ENCODE measurements around the gene SNED1.

DNA sequence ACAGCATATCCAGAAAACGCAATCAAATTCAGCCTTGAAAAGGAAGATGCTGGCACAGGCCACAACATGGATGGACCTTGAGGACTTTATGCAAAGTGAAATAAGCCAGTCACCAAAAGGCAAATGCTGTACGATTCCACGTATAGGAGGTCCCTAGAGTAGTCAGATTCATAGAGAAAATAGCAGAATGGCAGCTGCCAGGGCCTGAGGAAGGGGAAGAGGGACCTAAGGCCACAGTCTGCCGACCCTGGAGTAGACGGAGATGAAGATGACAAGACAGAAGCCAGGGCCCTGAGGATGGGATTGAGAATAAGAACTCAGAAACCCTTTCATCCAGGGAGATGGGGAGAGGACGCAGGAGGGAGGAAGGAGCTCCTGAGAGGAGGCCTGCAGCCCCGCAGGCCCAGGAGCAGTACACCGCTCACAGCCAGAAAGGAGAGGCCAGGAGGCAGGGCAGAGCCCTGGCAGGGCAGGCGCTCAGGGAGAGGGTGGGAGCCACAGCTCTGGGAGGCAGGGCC is 111.7 kb downstream of the SNED1 start:
- TF ChIP-seq, protein P1, sequence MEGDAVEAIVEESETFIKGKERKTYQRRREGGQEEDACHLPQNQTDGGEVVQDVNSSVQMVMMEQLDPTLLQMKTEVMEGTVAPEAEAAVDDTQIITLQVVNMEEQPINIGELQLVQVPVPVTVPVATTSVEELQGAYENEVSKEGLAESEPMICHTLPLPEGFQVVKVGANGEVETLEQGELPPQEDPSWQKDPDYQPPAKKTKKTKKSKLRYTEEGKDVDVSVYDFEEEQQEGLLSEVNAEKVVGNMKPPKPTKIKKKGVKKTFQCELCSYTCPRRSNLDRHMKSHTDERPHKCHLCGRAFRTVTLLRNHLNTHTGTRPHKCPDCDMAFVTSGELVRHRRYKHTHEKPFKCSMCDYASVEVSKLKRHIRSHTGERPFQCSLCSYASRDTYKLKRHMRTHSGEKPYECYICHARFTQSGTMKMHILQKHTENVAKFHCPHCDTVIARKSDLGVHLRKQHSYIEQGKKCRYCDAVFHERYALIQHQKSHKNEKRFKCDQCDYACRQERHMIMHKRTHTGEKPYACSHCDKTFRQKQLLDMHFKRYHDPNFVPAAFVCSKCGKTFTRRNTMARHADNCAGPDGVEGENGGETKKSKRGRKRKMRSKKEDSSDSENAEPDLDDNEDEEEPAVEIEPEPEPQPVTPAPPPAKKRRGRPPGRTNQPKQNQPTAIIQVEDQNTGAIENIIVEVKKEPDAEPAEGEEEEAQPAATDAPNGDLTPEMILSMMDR (IDR thresholded peaks at IDR 0.05), result no peak
- no peak for TF ChIP-seq POLR2A (IDR thresholded peaks at IDR 0.05)
